Fibroblast of lung (primary cell): Measurements from ENCODE around the gene CBFB. TPM values are rescaled to one million over a fixed set of nuclear protein-coding genes. Genes with fewer than 3 reads are reported as not detected.

ENCODE experiments used
- DNase-seq, 2 donors: peaks; one replicate each; pipeline versions ENCODE4 v3.0.0 to v3.0.0-alpha.2; 2010; ENCODE audit warnings: low read depth in 2 of 2
- H2AFZ ChIP-seq: 2 replicates; pipeline ENCODE4 v1.5.1; 2012; ENCODE audit warnings: low read length, control low read depth, inconsistent platforms
- H3K27ac ChIP-seq: 2 replicates; pipeline ENCODE4 v1.5.1; 2011; ENCODE audit warnings: low read length, control low read depth; ENCODE audit not compliant: insufficient read depth
- H3K27me3 ChIP-seq: 2 replicates; pipeline ENCODE4 v1.5.1; 2011; ENCODE audit warnings: mild to moderate bottlenecking, low read length; ENCODE audit not compliant: control insufficient read depth, insufficient read depth
- H3K36me3 ChIP-seq: 2 replicates; pipeline ENCODE4 v1.5.1; 2011; ENCODE audit warnings: low read length; ENCODE audit not compliant: control insufficient read depth, insufficient read depth
- H3K4me1 ChIP-seq: 2 replicates; pipeline ENCODE4 v1.5.1; 2011; ENCODE audit warnings: low read length; ENCODE audit not compliant: control insufficient read depth, insufficient read depth; ENCODE audit errors: extremely low read depth
- H3K4me2 ChIP-seq: 2 replicates; pipeline ENCODE4 v1.5.1; 2011; ENCODE audit warnings: low read length, control low read depth; ENCODE audit not compliant: insufficient read depth; ENCODE audit errors: extremely low read depth
- H3K4me3 ChIP-seq, 4 experiments: fragments of 200-600 bp in 1 of 4; sonication (generic) in 1 of 4; replicated peaks in 1 of 4; 2 replicates each; pipeline ENCODE4 v1.5.1; 2011 to 2016; ENCODE audit warnings: low read length in 4 of 4, low read depth in 3 of 4, mild to moderate bottlenecking in 3 of 4, control low read depth in 2 of 4, inconsistent platforms in 1 of 4, mixed read lengths in 1 of 4; ENCODE audit not compliant: insufficient read depth in 1 of 4; ENCODE audit errors: control extremely low read depth in 1 of 4
- H3K79me2 ChIP-seq: 2 replicates; pipeline ENCODE4 v1.5.1; 2012; ENCODE audit warnings: mild to moderate bottlenecking, low read length, inconsistent platforms; ENCODE audit not compliant: control insufficient read depth, insufficient read depth
- H3K9ac ChIP-seq: 2 replicates; pipeline ENCODE4 v1.5.1; 2011; ENCODE audit warnings: mild to moderate bottlenecking, low read length, control low read depth; ENCODE audit not compliant: insufficient read depth
- H3K9me3 ChIP-seq: 2 replicates; pipeline ENCODE4 v1.5.1; 2012; ENCODE audit warnings: low read depth, low read length; ENCODE audit not compliant: control insufficient read depth, insufficient read depth
- H4K20me1 ChIP-seq: 2 replicates; pipeline ENCODE4 v1.5.1; 2011; ENCODE audit warnings: low read length; ENCODE audit not compliant: control insufficient read depth, insufficient read depth; ENCODE audit errors: extremely low read depth
- EZH2 ChIP-seq: IDR thresholded peaks from 2 replicates; pipeline ENCODE4 v1.5.1; 2012; ENCODE audit warnings: low read length, control low read depth, mild to moderate bottlenecking; ENCODE audit errors: missing control alignments
- polyA plus RNA-seq, 2 donors: library from polyadenylated mRNA; depleted of rRNA in 1 of 2; stranded (reverse) in 1 of 2; unstranded in 1 of 2; fragments of >200 nt; gene quantifications; 2 replicates each; pipeline ENCODE4 v1.2.1, GENCODE V29; 2011 to 2012; ENCODE audit warnings: missing spikeins in 1 of 2
- total RNA-seq: library from RNA; depleted of rRNA; stranded (reverse); fragments of >200 nt; gene quantifications from 2 replicates; pipeline ENCODE4 v1.2.1, GENCODE V29; 2014
- TF ChIP-seq, protein P1 (sequence below), 2 donors: IDR thresholded peaks in 1 of 2; conservative IDR thresholded peaks in 1 of 2; 1 replicate in 1 of 2; 2 replicates in 1 of 2; pipeline ENCODE4 v1.5.1; 2011 to 2012; ENCODE audit warnings: low read length in 2 of 2, control low read depth in 1 of 2, inconsistent platforms in 1 of 2, low read depth in 1 of 2, mild to moderate bottlenecking in 1 of 2

CBFB gene
- total and polyA plus RNA-seq, 2 donors (not counting 1 experiment from before 2014, with no cell fraction given): 51.7 to 64.1 TPM

DNA sequence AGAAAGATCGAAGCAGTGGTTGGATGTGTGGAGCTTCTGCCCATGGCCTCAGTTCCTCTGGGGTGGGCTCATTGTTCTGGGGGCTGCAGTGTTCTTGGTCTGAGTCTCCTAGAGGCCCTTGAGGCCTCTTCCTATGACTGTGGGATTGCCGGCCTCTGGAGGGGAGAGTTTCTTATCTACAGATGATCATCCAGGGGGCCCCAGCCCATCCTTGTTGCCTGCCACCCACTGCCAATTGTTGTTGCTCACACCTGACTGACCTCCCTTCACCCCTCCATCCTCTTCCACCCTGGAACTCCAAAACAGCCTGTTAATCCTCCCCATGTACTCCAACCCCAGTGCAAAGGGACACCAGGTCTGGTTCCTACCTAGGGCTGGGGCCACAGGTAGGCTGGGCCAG lies 116.0 kb downstream of the CBFB start:
- Histone ChIP-seq H3K36me3 (peaks cover 31% of the 10 kb centered on the region), H3K27me3 (no peaks in the 10 kb centered on the region), H3K4me3 (no peak overlapping the region)

DNA sequence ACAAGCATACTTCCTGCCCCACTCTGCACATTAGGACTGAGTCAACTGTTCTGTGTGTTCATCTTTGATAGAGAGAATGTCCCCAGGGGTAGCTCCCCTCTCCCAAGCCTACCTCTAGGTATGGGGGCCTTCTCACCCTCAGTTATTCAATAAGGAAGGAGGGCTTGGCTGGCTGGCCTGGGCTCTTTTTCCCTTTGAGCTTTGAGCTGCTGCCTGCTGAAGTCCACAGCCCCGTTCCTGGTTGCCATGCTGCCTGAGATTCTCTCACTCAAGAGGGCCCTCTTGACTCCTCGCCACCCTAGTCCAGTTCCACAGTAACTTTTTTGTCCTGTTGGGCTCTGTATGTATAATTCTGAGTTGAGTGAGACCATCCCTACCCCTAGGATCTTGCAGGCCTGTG lies 116.8 kb downstream of the CBFB start:
- no peak overlapping the region for H3K4me2 ChIP-seq
- H3K27me3 ChIP-seq: no peaks in the 10 kb centered on the region
- no peaks in the 10 kb centered on the region for H4K20me1 ChIP-seq
- peaks cover 25% of the 10 kb centered on the region for H3K36me3 ChIP-seq
- no peak overlapping the region for H3K27ac ChIP-seq
- no peak overlapping the region for H3K9ac ChIP-seq
- H2AFZ ChIP-seq: no peak overlapping the region
- H3K79me2 ChIP-seq: no peaks in the 10 kb centered on the region
- no peaks in the 10 kb centered on the region for H3K9me3 ChIP-seq
- DNase-seq: no peak
- TF ChIP-seq EZH2: no peak
- TF ChIP-seq, protein P1, sequence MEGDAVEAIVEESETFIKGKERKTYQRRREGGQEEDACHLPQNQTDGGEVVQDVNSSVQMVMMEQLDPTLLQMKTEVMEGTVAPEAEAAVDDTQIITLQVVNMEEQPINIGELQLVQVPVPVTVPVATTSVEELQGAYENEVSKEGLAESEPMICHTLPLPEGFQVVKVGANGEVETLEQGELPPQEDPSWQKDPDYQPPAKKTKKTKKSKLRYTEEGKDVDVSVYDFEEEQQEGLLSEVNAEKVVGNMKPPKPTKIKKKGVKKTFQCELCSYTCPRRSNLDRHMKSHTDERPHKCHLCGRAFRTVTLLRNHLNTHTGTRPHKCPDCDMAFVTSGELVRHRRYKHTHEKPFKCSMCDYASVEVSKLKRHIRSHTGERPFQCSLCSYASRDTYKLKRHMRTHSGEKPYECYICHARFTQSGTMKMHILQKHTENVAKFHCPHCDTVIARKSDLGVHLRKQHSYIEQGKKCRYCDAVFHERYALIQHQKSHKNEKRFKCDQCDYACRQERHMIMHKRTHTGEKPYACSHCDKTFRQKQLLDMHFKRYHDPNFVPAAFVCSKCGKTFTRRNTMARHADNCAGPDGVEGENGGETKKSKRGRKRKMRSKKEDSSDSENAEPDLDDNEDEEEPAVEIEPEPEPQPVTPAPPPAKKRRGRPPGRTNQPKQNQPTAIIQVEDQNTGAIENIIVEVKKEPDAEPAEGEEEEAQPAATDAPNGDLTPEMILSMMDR (conservative IDR thresholded peaks at IDR 0.05 in 1 of 2, IDR thresholded peaks at IDR 0.05 in 1 of 2; ENCODE audit: low read depth in 1 of 2, low read length in 2 of 2): no peak
- no peak overlapping the region for H3K4me3 ChIP-seq
- no peaks in the 10 kb centered on the region for H3K4me1 ChIP-seq

More for the DNA sequence above, 116.0 kb downstream of the CBFB start:
- Histone ChIP-seq H4K20me1 (no peaks in the 10 kb centered on the region), H2AFZ (no peak overlapping the region), H3K79me2 (no peaks in the 10 kb centered on the region), H3K9me3 (no peaks in the 10 kb centered on the region), H3K9ac (no peak overlapping the region), H3K4me1 (no peaks in the 10 kb centered on the region), H3K27ac (no peak overlapping the region), H3K4me2 (no peak overlapping the region)
- TF ChIP-seq EZH2: no peak
- TF ChIP-seq, protein P1 (conservative IDR thresholded peaks at IDR 0.05 in 1 of 2, IDR thresholded peaks at IDR 0.05 in 1 of 2; ENCODE audit: low read depth in 1 of 2, low read length in 2 of 2): no peak
- DNase-seq: no peak

DNA sequence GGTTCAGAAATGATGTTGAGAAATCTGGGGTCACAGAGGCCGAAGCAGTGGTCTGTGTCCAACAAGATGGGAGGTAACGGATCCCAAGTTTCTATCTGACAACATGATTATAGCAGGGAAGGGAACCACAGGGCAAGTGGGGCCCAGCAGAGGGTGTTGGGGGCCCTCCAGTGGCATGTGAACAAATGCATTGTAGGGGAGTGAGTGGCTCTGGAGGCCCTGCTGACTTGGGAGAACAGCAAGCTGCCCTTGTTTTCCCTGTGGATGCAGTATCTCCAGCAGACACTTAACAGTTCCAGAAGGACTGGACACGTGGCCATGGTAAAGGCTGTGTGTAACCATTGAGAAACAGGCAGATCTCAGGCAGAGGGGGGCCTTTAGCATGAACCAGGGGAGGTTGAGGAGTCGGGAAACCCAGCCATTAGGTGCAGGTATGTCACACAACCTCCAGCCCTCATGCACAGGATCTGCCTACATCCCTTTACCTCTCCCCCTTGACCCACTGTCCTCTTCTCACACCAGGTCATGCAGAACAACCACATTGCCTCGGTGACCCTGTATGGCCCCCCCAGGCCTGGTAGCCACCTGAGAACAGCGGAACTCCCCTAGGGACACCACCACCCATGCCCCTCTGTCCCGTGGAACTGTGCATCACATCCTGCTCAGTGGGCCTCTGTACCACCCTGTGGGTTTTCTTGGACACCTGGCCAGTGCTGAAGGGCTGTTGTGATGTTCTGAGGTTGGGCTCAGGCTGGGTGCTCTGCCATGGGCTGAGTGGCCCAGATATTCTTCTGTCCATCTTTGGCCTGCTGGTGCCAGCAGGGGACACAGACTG lies 117.8 kb downstream of the CBFB start:
- Histone ChIP-seq H3K36me3 (peaks cover 21% of the 10 kb centered on the region), H3K9me3 (no peaks in the 10 kb centered on the region), H3K27me3 (no peaks in the 10 kb centered on the region), H3K4me1 (peaks cover 2% of the 10 kb centered on the region), H3K27ac (no peak overlapping the region), H3K4me2 (no peak overlapping the region), H3K9ac (no peak overlapping the region), H3K79me2 (no peaks in the 10 kb centered on the region), H2AFZ (no peak overlapping the region), H4K20me1 (no peaks in the 10 kb centered on the region), H3K4me3 (no peak overlapping the region)
- DNase-seq: no peak
- TF ChIP-seq EZH2: no peak
